Activated CD8-positive, alpha-beta memory T cell treated with anti-CD3 and anti-CD28 coated beads, Interleukin-2, amount 50 U/mL, for 48 hours (primary cell): ENCODE results near the gene SAMD4A.
A peak's percentile ranks its signal among the peaks of the same experiment; 100 is the strongest.
"Not testable (repeated sequence)": the region's sequence is repeated elsewhere in the genome, so short reads cannot be mapped to it uniquely, and the experiment has no call there.

Experiments
- DNase-seq: peaks from one replicate; pipeline ENCODE4 v3.0.0-alpha.2; 2020

SAMD4A gene

DNA sequence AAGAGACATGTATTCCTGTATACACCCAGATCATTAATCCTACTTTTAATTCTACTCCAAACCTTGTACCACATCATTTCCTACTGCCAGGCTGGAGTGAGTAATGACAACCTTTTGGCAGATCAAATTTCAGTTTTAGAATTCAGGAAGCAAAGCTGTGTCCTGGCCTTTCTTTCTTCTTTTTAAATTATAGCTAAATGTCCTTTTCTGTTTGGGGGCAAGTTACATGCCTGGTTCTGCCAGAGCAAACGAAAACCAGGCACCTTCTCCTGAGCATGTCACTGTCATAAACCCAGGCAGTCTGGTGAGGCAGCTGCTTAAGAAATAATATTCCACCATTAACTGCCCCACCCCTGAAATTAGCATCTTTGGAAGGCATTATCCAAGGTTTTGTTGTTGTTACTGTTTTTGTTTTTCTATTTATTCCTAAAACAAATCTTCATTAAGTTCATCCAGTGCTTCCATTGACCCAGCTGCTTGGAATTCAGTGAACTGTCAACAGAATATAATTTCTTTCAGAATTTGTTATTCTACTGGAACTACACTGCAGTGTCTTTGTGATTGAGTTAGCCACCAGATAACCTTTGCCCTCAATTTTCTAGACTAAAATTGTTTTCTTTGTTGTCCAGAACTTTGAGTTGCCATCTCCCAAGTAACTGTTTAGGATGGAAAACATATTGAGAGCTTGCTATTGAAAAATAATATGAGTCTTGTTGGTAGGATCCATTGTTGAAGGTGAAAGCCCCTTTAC is 33.2 kb downstream of the SAMD4A start:
- no peak for DNase-seq

DNA sequence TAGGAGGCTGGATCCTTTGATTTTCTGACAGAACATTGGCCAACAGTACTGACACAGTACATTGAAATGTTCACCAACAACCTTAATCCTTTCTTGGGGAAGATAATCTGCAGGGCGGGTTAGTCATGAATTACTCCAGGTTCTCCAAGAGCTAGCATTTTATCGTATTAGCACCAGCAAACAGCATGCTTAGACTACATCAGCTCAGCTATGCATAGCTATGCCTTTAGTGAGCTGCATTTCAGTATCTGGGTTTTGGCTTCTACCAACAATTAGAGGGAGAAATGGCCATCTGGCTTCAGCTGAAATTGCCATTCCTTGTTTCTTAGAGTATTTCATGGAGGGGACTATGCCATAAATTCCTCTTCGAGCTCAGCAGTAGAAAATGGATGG is 33.8 kb downstream of the SAMD4A start:
- no peak for DNase-seq

DNA sequence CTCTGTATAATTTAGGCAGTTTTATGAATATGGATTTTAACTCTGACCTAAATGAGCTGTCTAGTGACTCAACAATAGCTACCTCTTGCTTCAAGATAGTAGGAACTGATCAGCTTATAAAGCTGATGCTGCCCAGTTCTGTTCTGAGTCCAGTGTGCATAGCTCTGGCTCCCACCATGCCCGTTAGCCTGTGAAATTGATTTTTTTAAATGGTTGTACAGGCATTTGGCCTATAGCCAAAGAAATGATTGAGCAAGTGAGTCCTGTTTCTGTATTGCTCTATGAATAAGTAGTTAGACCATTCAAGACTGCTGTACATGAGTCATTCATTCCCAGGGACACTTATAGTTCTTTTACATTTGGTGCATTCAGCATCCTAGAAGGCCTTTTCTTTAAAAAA is 36.4 kb downstream of the SAMD4A start:
- no peak for DNase-seq

DNA sequence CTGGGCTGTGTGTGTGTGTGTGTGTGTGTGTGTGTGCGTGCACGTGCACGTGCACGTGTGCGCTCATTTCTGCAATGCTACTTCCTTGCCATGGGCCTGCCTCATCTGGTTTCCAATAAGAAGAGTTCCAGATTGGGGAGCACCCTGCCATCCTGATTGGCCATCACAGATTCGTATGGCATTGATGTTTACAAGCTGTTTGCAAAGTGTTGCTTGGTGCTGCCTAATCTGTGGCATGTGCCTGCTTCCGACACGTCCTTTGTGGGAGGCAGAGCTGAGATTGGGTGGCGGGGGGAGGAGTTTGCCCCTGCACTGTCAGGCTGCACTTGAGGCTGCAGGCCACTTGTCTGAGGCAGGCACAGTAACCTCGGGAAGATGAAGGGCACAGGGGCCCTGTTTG is 39.2 kb downstream of the SAMD4A start:
- DNase-seq, result no peak

DNA sequence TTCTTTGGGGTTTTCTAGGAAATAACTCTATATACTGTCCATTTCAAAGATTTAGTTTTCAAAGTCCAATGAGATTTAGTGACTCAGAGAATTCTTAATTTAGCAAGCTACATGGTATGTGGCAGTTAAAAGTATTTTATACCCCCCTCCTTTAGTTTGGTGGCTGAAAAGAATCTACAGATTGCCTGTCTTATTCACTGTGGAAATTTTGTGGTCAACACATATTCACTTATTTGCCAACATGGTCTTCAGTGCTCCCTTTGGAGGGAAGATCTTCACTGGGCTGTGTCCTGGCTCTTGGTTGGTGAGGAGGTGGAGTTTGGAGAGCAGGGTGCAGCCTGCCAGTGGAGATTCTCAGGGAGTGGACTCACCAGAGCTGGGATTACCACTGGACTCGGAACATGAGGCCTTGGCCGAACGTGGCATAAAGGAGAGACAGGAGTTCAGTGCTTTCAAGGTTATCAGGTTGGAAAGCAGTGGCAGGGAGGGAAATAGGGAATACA is 39.8 kb downstream of the SAMD4A start:
- DNase-seq, result no peak

DNA sequence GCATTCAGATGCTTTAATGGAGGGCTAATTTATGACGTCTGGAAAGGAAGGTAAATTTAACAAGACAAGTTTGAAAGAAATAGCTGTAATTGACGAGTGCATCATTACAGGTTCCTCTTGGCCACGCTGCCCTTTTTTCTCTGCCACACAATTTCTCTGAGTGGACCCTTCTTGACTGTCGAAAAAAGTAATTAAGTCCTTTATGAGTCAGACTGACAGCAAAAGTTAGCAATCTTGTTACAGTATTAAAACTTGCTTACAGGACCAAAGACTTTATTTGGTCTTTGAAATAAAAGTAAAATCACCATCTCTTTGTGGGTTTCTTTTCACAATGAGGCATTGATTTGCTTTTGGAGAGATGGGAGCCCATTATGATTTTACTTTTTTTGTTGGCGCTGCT is 42.6 kb downstream of the SAMD4A start:
- no peak for DNase-seq

DNA sequence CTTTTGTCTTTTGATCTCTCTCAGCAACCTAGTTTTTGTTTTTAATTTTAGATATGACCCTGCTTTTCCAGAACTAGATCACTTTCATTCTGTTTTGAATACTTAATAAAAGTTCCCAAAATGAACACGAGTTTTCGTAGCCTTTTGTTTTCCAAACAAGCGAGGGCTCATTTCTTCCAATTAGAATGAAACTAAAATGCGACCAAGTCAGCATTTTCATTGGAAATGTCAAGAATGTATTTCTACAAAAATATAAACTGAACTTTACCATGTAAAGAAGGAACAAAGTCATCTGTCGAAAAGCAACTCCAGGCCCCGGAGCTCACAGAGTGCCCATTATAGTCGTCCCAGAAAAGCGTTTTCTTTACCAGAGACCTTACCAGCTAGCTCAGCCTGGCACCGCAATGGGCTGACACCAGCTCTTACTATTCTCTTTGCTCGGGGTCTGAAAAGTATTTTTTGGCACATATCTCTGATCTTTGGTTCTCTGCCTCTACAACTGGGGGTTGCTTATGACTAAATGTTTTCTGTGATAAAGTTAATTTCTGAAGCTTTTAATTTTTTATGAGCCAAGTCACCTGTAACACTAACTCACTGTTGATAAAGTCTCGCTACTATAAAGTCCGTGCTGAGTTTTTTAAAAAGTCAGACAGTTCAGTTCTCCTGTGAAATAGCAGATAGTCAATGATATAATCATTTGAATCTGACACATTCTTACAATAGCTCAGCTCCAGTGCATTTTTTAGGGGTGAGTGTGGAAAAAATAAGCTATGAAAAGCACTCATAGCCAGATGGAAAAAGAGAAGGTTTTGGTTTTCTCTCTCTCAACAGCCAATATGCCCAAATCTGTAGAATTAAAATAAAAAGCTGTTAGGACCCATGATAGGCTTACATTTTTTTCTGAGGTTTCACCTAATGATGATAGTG is 43.4 kb downstream of the SAMD4A start:
- no peak for DNase-seq

DNA sequence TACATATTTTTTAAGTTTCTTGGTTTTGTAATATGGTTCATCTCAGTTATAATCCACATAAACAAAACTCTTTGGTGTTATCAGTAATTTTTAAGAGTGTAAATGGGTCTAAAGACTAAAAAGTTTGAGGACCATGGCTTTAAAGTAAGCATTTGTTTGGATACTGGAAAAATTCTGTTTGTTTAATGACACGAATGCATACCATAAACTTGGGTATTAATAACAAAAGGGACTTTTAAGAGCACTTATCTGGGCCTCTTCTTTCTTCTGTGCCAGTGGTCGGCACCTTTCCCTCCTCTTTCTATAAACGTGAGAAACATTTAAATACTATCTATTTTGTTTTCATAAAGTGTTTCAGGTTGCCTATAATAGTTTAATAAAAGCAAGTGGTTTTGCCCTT is 47.4 kb downstream of the SAMD4A start:
- no peak for DNase-seq

DNA sequence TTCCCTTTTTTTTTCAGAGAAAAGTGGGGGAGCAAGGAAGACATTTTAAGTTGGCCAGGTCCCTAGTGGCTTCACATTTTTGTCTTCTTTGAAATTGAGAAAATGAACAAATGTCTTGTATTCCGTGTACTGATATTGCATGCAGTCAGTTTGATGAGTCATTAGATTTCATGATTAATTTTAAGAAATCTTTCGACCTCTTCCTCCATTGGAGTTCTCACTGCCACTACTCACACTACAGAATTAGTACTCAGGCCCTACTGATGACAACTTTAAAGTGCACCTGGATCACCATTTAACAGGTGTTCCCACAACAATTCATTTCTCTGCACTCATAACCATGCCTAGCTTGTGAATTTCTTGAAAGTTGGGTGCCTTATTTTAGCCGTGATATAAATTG is 50.5 kb downstream of the SAMD4A start:
- no peak for DNase-seq

DNA sequence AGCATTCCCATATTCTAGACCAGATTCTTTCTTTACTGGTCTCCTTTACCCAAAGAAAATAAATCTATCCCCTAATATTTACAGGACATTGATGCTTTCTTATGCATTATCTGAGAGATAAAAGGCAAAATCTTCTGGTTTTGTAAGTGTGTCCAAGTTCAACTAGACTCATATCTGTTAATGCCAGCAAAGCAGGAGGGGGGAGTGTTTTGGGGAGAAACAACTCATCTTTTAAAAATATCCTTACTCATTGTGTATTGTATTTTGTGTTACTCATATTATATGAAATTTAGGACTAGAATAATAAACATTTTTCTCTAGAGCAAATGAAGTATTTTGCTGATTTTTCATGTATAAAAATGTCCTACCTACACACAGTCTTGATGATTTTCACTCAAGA is 54.8 kb downstream of the SAMD4A start:
- DNase-seq, result no peak

DNA sequence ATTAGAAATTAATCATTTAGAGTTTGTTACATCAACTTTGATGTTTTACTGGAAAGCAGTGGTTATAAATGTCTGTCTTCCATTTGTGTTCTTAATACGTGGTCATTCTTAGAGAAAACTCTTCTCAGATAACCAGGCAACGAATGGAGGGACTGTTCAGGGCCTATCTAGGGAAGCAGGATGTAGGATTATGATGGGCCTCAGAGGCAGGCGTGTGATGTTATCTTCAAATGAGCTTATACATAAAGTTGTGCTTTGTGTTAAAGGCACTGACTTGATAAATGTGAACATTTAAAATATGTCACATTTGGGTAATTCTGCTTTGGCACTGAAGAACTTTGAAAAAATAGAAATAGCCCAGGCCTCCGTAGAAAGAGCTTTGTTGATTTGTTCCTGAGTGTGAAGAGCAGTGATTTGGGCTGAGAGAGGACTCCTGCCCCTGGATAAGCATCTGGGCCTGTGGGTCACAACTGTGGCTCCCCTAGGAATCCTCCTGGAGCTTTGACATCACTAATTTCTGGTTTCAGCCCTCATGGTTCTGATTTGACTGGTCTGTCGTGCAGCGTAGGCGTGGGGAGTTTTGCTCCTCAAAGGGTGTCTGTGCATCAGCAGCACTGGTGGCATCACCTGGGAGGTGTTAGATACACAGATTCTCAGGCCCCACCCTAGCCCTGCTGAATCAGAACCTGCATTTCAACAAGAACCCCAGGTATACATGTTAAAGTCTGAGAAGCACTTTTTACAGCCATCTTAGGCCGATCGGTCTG is 55.4 kb downstream of the SAMD4A start:
- peak; percentile 69 for DNase-seq

DNA sequence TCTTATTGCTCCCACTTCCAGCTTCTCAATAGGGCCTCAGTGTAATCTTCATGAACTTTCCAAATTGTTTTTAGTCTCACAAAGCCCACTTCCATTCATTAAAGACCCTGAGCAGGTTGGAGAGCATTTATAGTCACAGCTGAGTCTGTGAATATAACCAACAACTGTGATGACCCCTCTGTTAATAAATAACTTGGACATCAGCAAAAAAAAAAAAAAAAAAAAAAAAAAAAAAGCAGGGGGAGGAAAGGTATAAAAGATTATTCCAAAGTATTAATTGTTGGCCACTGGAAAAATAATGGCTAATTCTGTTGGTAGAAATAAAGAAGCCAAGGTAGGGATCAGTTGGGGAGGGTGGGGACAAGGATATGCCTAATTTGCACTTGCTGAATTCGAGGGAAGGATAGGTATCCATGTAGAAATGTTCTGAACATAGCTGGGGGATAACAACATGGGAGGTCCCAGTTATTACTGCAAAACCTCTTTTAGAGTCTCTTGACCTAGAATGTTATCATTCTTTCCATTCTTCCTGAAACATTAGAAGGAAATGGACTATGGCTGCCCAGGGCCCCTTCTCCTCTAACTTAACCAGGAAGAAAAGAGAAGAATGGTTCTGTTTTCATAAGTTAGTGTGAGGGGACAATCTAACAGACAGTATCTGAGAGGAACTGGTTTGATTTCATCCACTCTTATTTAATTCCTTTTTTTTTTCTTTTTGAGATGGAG is 56.5 kb downstream of the SAMD4A start:
- no peak for DNase-seq

DNA sequence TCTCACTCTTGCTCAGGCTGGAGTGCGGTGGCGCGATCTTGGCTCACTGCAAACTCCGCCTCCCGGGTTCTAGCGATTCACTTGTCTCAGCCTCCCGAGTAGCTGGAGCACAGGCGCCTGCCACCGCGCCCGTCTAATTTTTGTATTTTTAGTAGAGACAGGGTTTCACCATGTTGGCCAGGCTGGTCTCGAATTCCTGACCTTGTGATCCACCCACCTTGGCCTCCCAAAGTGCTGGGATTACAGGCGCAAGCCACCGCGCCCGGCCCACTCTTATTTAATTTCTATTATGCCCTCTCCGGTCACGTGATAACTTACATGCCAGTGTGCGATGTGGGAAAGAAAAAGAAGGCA is 57.1 kb downstream of the SAMD4A start:
- DNase-seq, result not testable (repeated sequence)

DNA sequence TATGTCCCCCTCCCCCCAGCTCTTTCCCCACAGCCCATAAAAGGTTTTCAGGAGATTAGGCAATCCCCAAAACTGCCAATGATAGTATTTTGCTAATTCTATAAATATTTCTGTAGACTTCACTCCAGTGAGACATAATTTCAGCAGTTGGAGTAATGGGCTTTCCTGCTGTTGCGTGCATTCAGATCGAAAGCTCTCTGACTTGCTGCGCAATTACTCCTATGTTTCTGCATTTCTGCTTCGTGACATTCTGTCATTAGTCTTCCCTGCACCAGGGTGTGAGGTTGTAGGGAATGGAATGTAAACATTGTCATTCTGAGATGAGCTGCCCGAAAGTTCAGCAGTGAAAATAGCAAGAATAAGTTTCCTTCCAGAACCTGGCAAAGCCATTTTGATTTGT is 58.2 kb downstream of the SAMD4A start:
- DNase-seq, result no peak

DNA sequence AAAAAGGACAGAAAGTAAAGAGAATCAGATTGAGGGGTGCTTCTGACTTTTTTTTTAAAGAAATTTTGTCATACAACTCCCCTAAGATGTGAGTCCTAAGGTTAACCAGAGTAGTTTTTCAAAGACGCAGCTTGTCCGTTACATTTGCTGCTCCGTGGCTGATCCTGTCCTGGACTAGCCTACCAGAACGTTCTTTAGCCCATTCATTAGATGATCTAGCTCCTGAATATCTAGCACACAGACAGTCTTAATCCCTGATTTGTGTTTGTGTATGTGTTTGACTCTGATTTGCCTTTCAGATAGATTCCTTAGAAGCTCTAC is 60.3 kb downstream of the SAMD4A start:
- DNase-seq, result no peak

DNA sequence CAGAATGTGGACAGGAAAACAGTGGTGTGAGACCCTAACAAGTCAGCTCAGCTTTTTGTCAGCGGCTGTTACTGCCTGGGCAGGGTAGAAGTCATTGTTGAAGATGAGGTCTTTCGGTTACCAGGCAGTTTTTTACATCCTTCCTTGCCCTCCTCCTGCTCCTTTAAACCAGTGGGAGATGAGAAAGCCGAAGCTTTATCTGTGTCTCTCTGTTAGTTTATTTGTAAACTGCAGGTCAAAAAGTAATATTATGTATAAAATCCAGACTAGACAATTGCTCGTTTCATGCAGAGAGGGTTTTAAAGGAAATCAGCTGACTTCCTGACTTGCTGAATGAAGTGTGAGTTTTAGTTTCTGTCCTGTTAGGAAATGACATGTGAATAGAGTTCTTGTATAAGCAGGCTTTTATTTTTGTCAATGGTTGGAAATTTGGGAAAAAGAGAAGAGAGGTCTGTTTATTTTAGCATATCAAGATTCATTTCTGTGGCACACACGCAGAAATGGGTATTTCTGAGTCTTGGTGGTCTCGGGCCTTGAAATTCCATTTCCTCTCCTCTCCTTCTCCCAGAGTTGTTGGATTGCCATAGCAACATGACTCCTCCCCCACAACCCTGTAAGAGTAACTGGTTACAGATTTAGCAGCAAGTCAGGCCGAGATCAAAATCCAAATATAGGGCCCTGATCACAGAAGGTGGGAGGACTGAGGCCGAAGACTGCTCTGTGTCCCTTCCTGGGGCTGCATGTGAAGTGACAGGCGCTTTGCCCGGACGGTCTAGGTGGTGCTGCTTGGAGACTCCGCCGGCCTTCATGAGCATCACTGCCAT is 60.8 kb downstream of the SAMD4A start:
- no peak for DNase-seq

DNA sequence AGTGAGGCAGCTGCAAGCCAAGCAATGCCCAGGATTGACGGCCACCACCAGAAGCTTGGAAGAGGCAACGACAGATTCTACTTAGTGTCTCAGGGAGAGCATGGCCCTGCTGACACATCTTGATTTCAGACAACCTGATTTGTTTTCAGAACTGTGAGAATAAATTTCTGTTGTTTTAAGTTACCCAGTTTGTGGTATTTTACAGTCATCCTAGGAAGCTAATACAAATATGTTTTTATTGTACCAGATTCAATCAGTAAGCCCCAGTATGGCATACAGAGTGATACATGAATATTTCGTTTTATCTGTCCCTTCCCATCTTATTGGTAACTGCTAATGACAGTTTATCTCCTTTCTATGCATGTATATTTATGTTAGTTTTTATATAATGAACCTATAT is 62.3 kb downstream of the SAMD4A start:
- DNase-seq, result no peak

DNA sequence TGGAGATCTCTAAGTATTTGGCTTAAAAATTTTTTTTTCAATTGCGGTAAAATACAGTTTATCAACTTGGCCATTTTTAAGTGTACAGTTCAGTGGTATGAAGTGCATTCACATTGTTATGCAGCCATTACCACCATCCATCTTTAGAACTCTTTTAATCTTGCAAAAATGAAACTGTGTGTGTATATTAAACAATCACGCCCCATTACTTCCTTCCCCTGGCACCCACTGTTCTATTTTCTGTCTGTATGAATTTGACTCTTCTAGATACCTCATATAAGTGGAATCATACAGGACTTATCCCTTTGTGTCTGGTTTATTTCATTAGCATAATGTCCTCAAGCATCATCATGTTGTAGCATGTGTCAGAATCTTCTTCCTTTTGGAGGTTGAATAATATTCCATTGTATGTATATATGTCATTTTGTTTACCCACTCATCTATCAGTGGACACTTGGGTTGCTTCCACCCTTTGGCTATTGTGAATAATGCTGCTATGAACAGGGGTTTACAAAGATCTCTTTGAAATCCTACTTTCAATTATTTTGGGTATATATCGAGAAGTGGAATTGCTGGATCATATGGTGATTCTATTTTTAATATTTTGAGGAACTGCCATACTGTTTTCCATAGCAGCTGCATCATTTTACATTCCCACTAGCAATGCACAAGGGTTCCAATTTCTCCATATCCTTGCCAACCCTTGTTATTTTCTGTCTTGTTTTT is 62.9 kb downstream of the SAMD4A start:
- DNase-seq, result no peak

DNA sequence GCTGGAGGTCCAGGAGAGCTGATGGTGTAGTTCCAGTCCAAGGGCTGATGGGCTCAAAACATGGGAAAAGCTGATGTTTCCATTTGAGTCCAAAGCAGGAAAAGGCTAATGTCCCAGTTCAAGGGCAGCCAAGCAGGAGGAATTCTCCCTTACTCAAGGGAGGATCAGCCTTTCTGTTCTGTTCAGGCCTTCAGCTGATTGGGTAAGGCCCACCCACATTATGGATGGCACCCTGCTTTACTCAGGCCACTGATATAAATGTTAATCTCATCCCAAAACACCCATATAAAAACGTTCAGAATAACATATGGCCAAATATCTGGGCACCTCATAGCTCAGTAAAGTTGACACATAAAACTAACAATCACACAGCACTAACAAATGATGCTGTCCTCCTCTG is 64.1 kb downstream of the SAMD4A start:
- no peak for DNase-seq

DNA sequence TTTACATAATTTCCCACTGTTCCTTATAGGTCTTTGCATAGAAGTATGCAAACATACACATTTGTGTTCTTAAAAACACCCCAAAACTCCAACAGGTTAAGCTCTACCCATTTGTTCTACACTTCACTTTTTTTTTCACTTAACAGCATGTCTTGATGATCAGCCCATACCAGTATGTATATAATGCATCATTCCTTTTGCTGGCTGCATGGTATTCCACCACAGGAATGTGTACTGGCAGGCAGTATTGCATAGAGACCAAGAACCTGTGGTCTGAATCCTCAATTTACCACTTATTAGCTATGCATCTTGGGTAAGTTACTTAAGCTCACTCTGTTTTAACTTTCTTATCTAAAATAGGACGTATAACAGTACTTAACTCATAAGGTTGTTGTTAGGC is 65.5 kb downstream of the SAMD4A start:
- no peak for DNase-seq

DNA sequence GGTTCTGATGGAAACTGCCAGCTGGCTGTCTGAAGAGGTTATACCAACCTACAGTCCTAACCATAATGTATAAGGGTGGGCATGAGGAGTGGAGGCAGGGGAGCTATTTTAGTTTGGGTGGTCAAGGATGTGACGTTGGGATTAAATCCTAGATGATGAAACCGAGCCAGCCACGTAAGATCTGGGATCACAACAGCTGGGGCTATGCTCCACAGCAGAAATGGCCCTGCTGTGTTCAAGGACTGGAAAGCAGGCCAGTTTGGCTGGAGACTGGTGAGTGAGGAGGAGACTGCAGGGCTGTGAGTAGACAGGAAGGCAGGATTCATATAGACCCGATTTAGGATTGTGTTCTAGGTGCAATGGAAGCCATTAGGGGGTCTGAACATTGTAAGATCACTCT is 66.1 kb downstream of the SAMD4A start:
- no peak for DNase-seq
